Neuronal stem cell (in vitro differentiated cells): ENCODE data around the gene SOX1.
A peak's percentile ranks its signal among the peaks of the same experiment; 100 is the strongest.

Experiments
- DNase-seq: peaks from one replicate; pipeline ENCODE4 v3.0.0-alpha.2; 2013; ENCODE audit warnings: low spot score
- H2AFZ ChIP-seq: one replicate; pipeline ENCODE4 v1.6.1; 2013; ENCODE audit warnings: mild to moderate bottlenecking, low read length, inconsistent platforms
- H2AK5ac ChIP-seq: 2 replicates; pipeline ENCODE4 v1.6.1; 2013; ENCODE audit warnings: low read depth, mild to moderate bottlenecking, inconsistent platforms, low read length, moderate library complexity, mixed read lengths
- H2BK120ac ChIP-seq: 2 replicates; pipeline ENCODE4 v1.6.1; 2013; ENCODE audit warnings: low read depth, mild to moderate bottlenecking, inconsistent platforms, low read length, moderate library complexity, mixed read lengths
- H2BK12ac ChIP-seq: one replicate; pipeline ENCODE4 v1.6.1; 2013; ENCODE audit warnings: low read length, inconsistent platforms
- H2BK15ac ChIP-seq: 2 replicates; pipeline ENCODE4 v1.6.1; 2013; ENCODE audit warnings: mild to moderate bottlenecking, low read length, inconsistent platforms, mixed read lengths
- H2BK5ac ChIP-seq: one replicate; pipeline ENCODE4 v1.6.1; 2013; ENCODE audit warnings: inconsistent platforms, mild to moderate bottlenecking, low read length, moderate library complexity
- H3K14ac ChIP-seq: one replicate; pipeline ENCODE4 v1.6.1; 2013; ENCODE audit warnings: low read length, inconsistent platforms
- H3K18ac ChIP-seq: 2 replicates; pipeline ENCODE4 v1.6.1; 2013; ENCODE audit warnings: low read length, inconsistent platforms
- H3K23ac ChIP-seq: 2 replicates; pipeline ENCODE4 v1.6.1; 2013; ENCODE audit warnings: low read depth, mild to moderate bottlenecking, mixed read lengths, low read length, inconsistent platforms; ENCODE audit not compliant: poor library complexity
- H3K27ac ChIP-seq: replicated peaks from 3 replicates; pipeline ENCODE4 v1.5.1; 2013; ENCODE audit warnings: low read length, inconsistent platforms
- H3K27me3 ChIP-seq, 3 experiments: 2 replicates each; pipeline ENCODE4 v1.6.1; 2013; ENCODE audit warnings: low read length in 3 of 3, mild to moderate bottlenecking in 2 of 3, inconsistent platforms in 1 of 3, low read depth in 1 of 3, mixed read lengths in 1 of 3, moderate library complexity in 1 of 3; ENCODE audit not compliant: control insufficient read depth in 3 of 3, insufficient read depth in 3 of 3
- H3K36me3 ChIP-seq, 2 donors: replicated peaks in 1 of 2; 2 replicates each; pipeline ENCODE4 v1.6.1; 2013; ENCODE audit warnings: low read length in 2 of 2; ENCODE audit not compliant: control insufficient read depth in 2 of 2, insufficient read depth in 2 of 2
- H3K4ac ChIP-seq: 2 replicates; pipeline ENCODE4 v1.6.1; 2013; ENCODE audit warnings: inconsistent platforms, mild to moderate bottlenecking, low read length, moderate library complexity
- H3K4me1 ChIP-seq, 2 donors: 1 replicate in 1 of 2; 2 replicates in 1 of 2; pipeline ENCODE4 v1.6.1; 2013; ENCODE audit warnings: low read length in 2 of 2, low read depth in 1 of 2; ENCODE audit not compliant: control insufficient read depth in 2 of 2, insufficient read depth in 1 of 2
- H3K4me2 ChIP-seq: one replicate; pipeline ENCODE4 v1.6.1; 2013; ENCODE audit warnings: mild to moderate bottlenecking, low read length, inconsistent platforms; ENCODE audit not compliant: insufficient read depth, poor library complexity, severe bottlenecking
- H3K4me3 ChIP-seq, 2 donors: 2 replicates each; pipeline ENCODE4 v1.5.1; 2013; ENCODE audit warnings: low read length in 2 of 2, mild to moderate bottlenecking in 2 of 2, inconsistent platforms in 1 of 2, moderate library complexity in 1 of 2
- H3K79me1 ChIP-seq: one replicate; pipeline ENCODE4 v1.6.1; 2013; ENCODE audit warnings: low read depth, mild to moderate bottlenecking, inconsistent platforms, low read length, moderate library complexity
- H3K9ac ChIP-seq: one replicate; pipeline ENCODE4 v1.6.1; 2013; ENCODE audit warnings: mild to moderate bottlenecking, low read depth, low read length, inconsistent platforms; ENCODE audit not compliant: poor library complexity
- H3K9me3 ChIP-seq, 2 donors: replicated peaks in 1 of 2; 2 replicates each; pipeline versions ENCODE3 to v1.6.1; 2013; ENCODE audit warnings: low read length in 2 of 2, mild to moderate bottlenecking in 2 of 2, inconsistent platforms in 1 of 2, low read depth in 1 of 2, mixed read lengths in 1 of 2, moderate library complexity in 1 of 2; ENCODE audit not compliant: control insufficient read depth in 2 of 2, insufficient read depth in 1 of 2
- H4K8ac ChIP-seq: one replicate; pipeline ENCODE4 v1.6.1; 2013; ENCODE audit warnings: low read depth, mild to moderate bottlenecking, inconsistent platforms, low read length, moderate library complexity
- H4K91ac ChIP-seq: one replicate; pipeline ENCODE4 v1.6.1; 2013; ENCODE audit warnings: low read length, low read depth, mild to moderate bottlenecking, inconsistent platforms; ENCODE audit not compliant: poor library complexity
- WGBS, 2 donors: extraction: QIAGEN DNeasy Blood & Tissue Kit; methylation state at CpG; one replicate each; pipeline ENCODE4 v1.1.7; 2013; ENCODE audit warnings: missing lambda C conversion rate in 2 of 2, mixed read lengths in 1 of 2; ENCODE audit not compliant: insufficient read length in 2 of 2, insufficient replicate concordance in 1 of 2; ENCODE audit errors: extremely low coverage in 2 of 2; 5-methylcytosine and 5-hydroxymethylcytosine counted together

The SOX1 gene

GRCh38 chr13:112083971-112084370, 17.0 kb downstream of the SOX1 start:
- Histone ChIP-seq H3K4me1 (peaks cover under 1 to 11% of the 10 kb centered on the region in 2 donors), H3K9me3 (peaks cover 6 to 22% of the 10 kb centered on the region in 2 donors), H3K4me3 (no peak overlapping the region), H3K14ac (no peak overlapping the region), H3K4ac (no peak overlapping the region), H3K9ac (no peak overlapping the region), H4K91ac (no peak overlapping the region), H2AK5ac (no peak overlapping the region), H3K4me2 (no peak overlapping the region), H2BK15ac (no peak overlapping the region), H3K36me3 (no peaks in the 10 kb centered on the region), H2BK5ac (no peak overlapping the region), H2BK12ac (no peak overlapping the region), H3K27me3 (no peaks in the 10 kb centered on the region), H3K79me1 (no peaks in the 10 kb centered on the region), H4K8ac (no peak overlapping the region), H3K18ac (no peak overlapping the region), H3K27ac (no peak overlapping the region), H2BK120ac (no peak overlapping the region), H3K23ac (no peak overlapping the region), H2AFZ (no peak overlapping the region)
- DNase-seq: no peak
- no CpG with 5 or more reads among the region's 1 CpG for WGBS, 2 donors

- H3K23ac ChIP-seq: no peak overlapping the region
- no peak overlapping the region for H3K14ac ChIP-seq
- H3K36me3 ChIP-seq: no peaks in the 10 kb centered on the region
- peaks cover 10% of the 10 kb centered on the region in 2 donors for H3K4me1 ChIP-seq
- no peak overlapping the region for H2BK15ac ChIP-seq
- no peaks in the 10 kb centered on the region for H3K9me3 ChIP-seq
- H3K79me1 ChIP-seq: no peaks in the 10 kb centered on the region
- no peak overlapping the region for H3K27ac ChIP-seq
- no peak overlapping the region for H4K91ac ChIP-seq
- no CpG with 5 or more reads among the region's 4 CpGs for whole genome bisulfite sequencing, 2 donors
- H3K4ac ChIP-seq: no peak overlapping the region
- no peak overlapping the region for H4K8ac ChIP-seq
- H3K4me3 ChIP-seq: no peak overlapping the region
- no peak overlapping the region for H3K9ac ChIP-seq
- no peaks in the 10 kb centered on the region for H3K27me3 ChIP-seq
- H2BK12ac ChIP-seq: no peak overlapping the region
- no peak for DNase-seq
- H2BK120ac ChIP-seq: no peak overlapping the region
- no peak overlapping the region for H2AFZ ChIP-seq
- no peak overlapping the region for H3K18ac ChIP-seq
- no peak overlapping the region for H2BK5ac ChIP-seq
- no peak overlapping the region for H3K4me2 ChIP-seq
- no peak overlapping the region for H2AK5ac ChIP-seq
Observed at GRCh38 chr13:112092453-112092852, 25.5 kb downstream of the SOX1 start.

GRCh38 chr13:112095354-112095753, 28.4 kb downstream of the SOX1 start:
- no peaks in the 10 kb centered on the region for H3K9me3 ChIP-seq
- WGBS, 2 donors: no CpG with 5 or more reads among the region's 9 CpGs
- H2BK15ac ChIP-seq: no peak overlapping the region
- H3K14ac ChIP-seq: no peak overlapping the region
- no peak overlapping the region for H3K4ac ChIP-seq
- peak overlapping the region; percentile 84 for H3K18ac ChIP-seq
- H3K36me3 ChIP-seq: no peaks in the 10 kb centered on the region
- peak overlapping the region; percentile 52 for H2AK5ac ChIP-seq
- no peak overlapping the region for H4K91ac ChIP-seq
- H2AFZ ChIP-seq: no peak overlapping the region
- H3K4me1 ChIP-seq: peaks cover 13 to 15% of the 10 kb centered on the region in 2 donors
- H3K4me3 ChIP-seq: no peak overlapping the region
- H4K8ac ChIP-seq: no peak overlapping the region
- H2BK12ac ChIP-seq: peak overlapping the region; percentile 35
- H2BK5ac ChIP-seq: no peak overlapping the region
- no peak overlapping the region for H3K23ac ChIP-seq
- no peak overlapping the region for H3K27ac ChIP-seq
- H3K27me3 ChIP-seq: no peaks in the 10 kb centered on the region
- H3K4me2 ChIP-seq: no peak overlapping the region
- peak overlapping the region; percentile 62 for H2BK120ac ChIP-seq
- no peak for DNase-seq
- no peak overlapping the region for H3K9ac ChIP-seq
- H3K79me1 ChIP-seq: no peaks in the 10 kb centered on the region

GRCh38 chr13:112096959-112097358, 30.0 kb downstream of the SOX1 start:
- Histone ChIP-seq H2BK120ac (no peak overlapping the region), H4K8ac (no peak overlapping the region), H3K4me2 (no peak overlapping the region), H3K27me3 (no peaks in the 10 kb centered on the region), H3K4me3 (no peak overlapping the region), H2BK12ac (peak overlapping the region; percentile 85), H2BK15ac (peak overlapping the region; percentile 57), H3K4me1 (peaks cover 16 to 19% of the 10 kb centered on the region in 2 donors), H3K36me3 (no peaks in the 10 kb centered on the region), H3K9ac (peak overlapping the region; percentile 70), H3K14ac (no peak overlapping the region), H2AFZ (no peak overlapping the region), H3K23ac (no peak overlapping the region), H2BK5ac (no peak overlapping the region), H4K91ac (no peak overlapping the region), H3K79me1 (no peaks in the 10 kb centered on the region), H3K18ac (peak overlapping the region; percentile 90), H3K4ac (no peak overlapping the region), H3K27ac (no peak overlapping the region), H2AK5ac (no peak overlapping the region), H3K9me3 (no peaks in the 10 kb centered on the region)
- WGBS, 2 donors: no CpG with 5 or more reads among the region's 9 CpGs
- DNase-seq: no peak
